GM12873 (cell line): Measurements from ENCODE around the gene C13orf46.

Experiments
- CTCF ChIP-seq: IDR thresholded peaks from 2 replicates; pipeline ENCODE4 v1.5.1; 2012; ENCODE audit warnings: low read depth, mild to moderate bottlenecking, moderate library complexity, low read length, control low read depth; ENCODE audit not compliant: insufficient read depth; ENCODE audit errors: missing control alignments

Gene C13orf46

GRCh38 chr13:113912596-113912995, 61.3 kb downstream of the C13orf46 start:
- no peak for TF ChIP-seq CTCF

- no peak for TF ChIP-seq CTCF
Observed at GRCh38 chr13:113907635-113908617, 66.0 kb downstream of the C13orf46 start.

GRCh38 chr13:113906571-113906970, 67.3 kb downstream of the C13orf46 start:
- no peak for TF ChIP-seq CTCF

GRCh38 chr13:113905942-113906341, 67.9 kb downstream of the C13orf46 start:
- no peak for TF ChIP-seq CTCF

- TF ChIP-seq CTCF = no peak
Observed at GRCh38 chr13:113905018-113905417, 68.9 kb downstream of the C13orf46 start.

- TF ChIP-seq CTCF = peak; percentile 47
Observed at GRCh38 chr13:113904411-113904810, 69.5 kb downstream of the C13orf46 start.

GRCh38 chr13:113903912-113904311, 70.0 kb downstream of the C13orf46 start:
- no peak for TF ChIP-seq CTCF
